RWPE2 (cell line): ENCODE results near the gene CAP2.

Source experiments
- ATAC-seq: fragments of 200-7000 bp; cut with Tn5 transposase; 3 replicates; pipeline ENCODE4 v1.9.1; 2021; ENCODE audit warnings: low read depth
- DNase-seq: peaks from one replicate; pipeline ENCODE4 v3.0.0-alpha.2; 2020; ENCODE audit warnings: low spot score
- H3K27ac ChIP-seq: fragments of 450-650 bp; 2 replicates; pipeline ENCODE4 v1.5.1; 2017; ENCODE audit warnings: mild to moderate bottlenecking; ENCODE audit not compliant: poor library complexity, severe bottlenecking
- H3K27me3 ChIP-seq: fragments of 250-450 bp; sonication (Bioruptor Pico); 2 replicates; pipeline ENCODE4 v1.5.1; 2021; ENCODE audit warnings: mild to moderate bottlenecking, moderate library complexity; ENCODE audit not compliant: insufficient read depth, poor library complexity, severe bottlenecking
- H3K36me3 ChIP-seq: fragments of 250-450 bp; sonication (Bioruptor Pico); 2 replicates; pipeline ENCODE4 v1.5.1; 2020; ENCODE audit warnings: low read depth, mild to moderate bottlenecking, moderate library complexity
- H3K4me1 ChIP-seq: fragments of 250-450 bp; sonication (Bioruptor Pico); 2 replicates; pipeline ENCODE4 v1.5.1; 2021; ENCODE audit warnings: mild to moderate bottlenecking, moderate library complexity; ENCODE audit not compliant: insufficient read depth, poor library complexity, severe bottlenecking
- H3K4me3 ChIP-seq: fragments of 250-450 bp; sonication (Bioruptor Pico); 2 replicates; pipeline ENCODE4 v1.5.1; 2021; ENCODE audit warnings: mild to moderate bottlenecking, moderate library complexity; ENCODE audit not compliant: severe bottlenecking
- H3K9me3 ChIP-seq: fragments of 250-450 bp; sonication (Bioruptor Pico); 2 replicates; pipeline ENCODE4 v1.5.1; 2021; ENCODE audit warnings: mild to moderate bottlenecking, moderate library complexity; ENCODE audit not compliant: severe bottlenecking
- CTCF ChIP-seq: fragments of 450-650 bp; IDR thresholded peaks from one replicate; pipeline ENCODE4 v1.5.1; 2017; ENCODE audit warnings: mild to moderate bottlenecking, moderate library complexity; ENCODE audit not compliant: poor library complexity, severe bottlenecking

CAP2 gene

GRCh38 chr6:17606606-17607005 lies 213.2 kb downstream of the CAP2 start:
- TF ChIP-seq CTCF = no peak
- Histone ChIP-seq H3K9me3 (no peaks in the 10 kb centered on the region), H3K36me3 (peaks cover 34% of the 10 kb centered on the region), H3K27me3 (no peaks in the 10 kb centered on the region), H3K27ac (no peak overlapping the region), H3K4me1 (peaks cover 6% of the 10 kb centered on the region), H3K4me3 (no peak overlapping the region)
- DNase-seq = no peak
- no peak for ATAC-seq
